Ovary (tissue), 9 donors: Measurements from ENCODE around the gene ARHGAP4. TPM values are rescaled to one million over a fixed set of nuclear protein-coding genes. Genes with fewer than 3 reads are reported as not detected.
A peak's percentile ranks its signal among the peaks of the same experiment; 100 is the strongest.

ENCODE experiments used
- DNase-seq, 5 donors: peaks; one replicate each; pipeline ENCODE4 v3.0.0-alpha.2; 2019 to 2020
- H3K27ac ChIP-seq, 2 donors: fragments of 200-600 bp; one replicate each; pipeline versions ENCODE4 v1.5.1 to v1.8.0; 2019 to 2022
- H3K27me3 ChIP-seq: fragments of 200-600 bp; one replicate; pipeline ENCODE4 v1.8.0; 2022
- H3K36me3 ChIP-seq: fragments of 200-600 bp; sonication (generic); one replicate; pipeline ENCODE4 v1.5.1; 2019
- H3K4me1 ChIP-seq: one replicate; pipeline ENCODE4 v1.8.1; 2013; ENCODE audit warnings: mild to moderate bottlenecking, moderate library complexity; ENCODE audit not compliant: insufficient read depth
- H3K4me3 ChIP-seq: fragments of 200-600 bp; sonication (generic); one replicate; pipeline ENCODE4 v1.5.1; 2017
- H3K9me3 ChIP-seq, 2 donors: fragments of 200-600 bp in 1 of 2; sonication (generic) in 1 of 2; one replicate each; pipeline versions ENCODE4 v1.5.1 to v1.8.1; 2013 to 2019; ENCODE audit warnings: mild to moderate bottlenecking in 1 of 2, moderate library complexity in 1 of 2
- CTCF ChIP-seq, 3 donors: fragments of 450-650 bp in 2 of 3; fragments of 200-600 bp in 1 of 3; IDR thresholded peaks; one replicate each; pipeline versions ENCODE4 v1.5.1 to v1.8.0; 2016 to 2022; ENCODE audit warnings: antibody characterized with exemption in 3 of 3, mild to moderate bottlenecking in 1 of 3
- EP300 ChIP-seq: sonication (generic); formaldehyde crosslinking; IDR thresholded peaks from one replicate; pipeline ENCODE4 v1.6.1; 2017; ENCODE audit warnings: antibody characterized with exemption
- POLR2A ChIP-seq: fragments of 450-650 bp; IDR thresholded peaks from one replicate; pipeline ENCODE4 v1.6.1; 2017; ENCODE audit warnings: antibody characterized with exemption, mild to moderate bottlenecking, moderate library complexity
- WGBS, 3 donors: extraction: QIAGEN DNeasy Blood & Tissue Kit in 1 of 3; methylation state at CpG; one replicate each; pipeline versions ENCODE4 v1.1.5 to v1.1.7; 2013 to 2017; 5-methylcytosine and 5-hydroxymethylcytosine counted together
- intact Hi-C, 4 donors: fragments of 100-400 bp; cut with DNase I; formaldehyde crosslinking; loops; one replicate each; pipeline versions ENCODE4 v1.11.0 to v1.15.1; 2022 to 2023
- polyA plus RNA-seq, 2 donors: library from polyadenylated mRNA; stranded (reverse); fragments of 200-250 nt in 1 of 2; fragments of 350-450 nt in 1 of 2; fragmentation: Illumina TruSeq in 1 of 2; extraction: RNeasy Lipid Tissue Mini Kit (QIAGEN cat#74804) in 1 of 2; gene quantifications; one replicate each; pipeline ENCODE4 v1.2.3, GENCODE V29; 2013 to 2014
- total RNA-seq, 7 donors: library from RNA; depleted of rRNA in 2 of 7; stranded (reverse); fragments of >200 nt in 2 of 7; fragmentation: NEBNext Ultra II Directional in 3 of 7; extraction: Animal tissue kit (Norgen Biotek cat#: 25700) in 3 of 7; gene quantifications; one replicate each; pipeline versions ENCODE4 v1.1.0 to v1.2.4, GENCODE V29; 2016 to 2023
- donor health status: DM: no; HTN: no; CAD: no; lungs with moderate emphysema.
- donor health status: DM: no; HTN: no; CAD: no.
- donor health status: Bipolar disorder and iron deficiency.
- donor health status: DM: yes; HTN: yes; CAD: no.
- donor health status: DM: no; HTN: no; CAD: no.
- donor health status: DM: yes; HTN: yes; CAD: no.

Gene ARHGAP4
- total and polyA plus RNA-seq, 9 donors: 1.2 to 22.3 (median 11.4) TPM

GRCh38 chrX:153935326-153935851, 9.3 kb upstream of the ARHGAP4 start:
- intact Hi-C loops: no loop called here
- H3K9me3 ChIP-seq: no peaks in the 10 kb centered on the region
- peak in 1 of 5 donors; percentile 46 for DNase-seq
- H3K4me3 ChIP-seq: peak overlapping the region; percentile 56
- H3K27ac ChIP-seq: no peak overlapping the region
- H3K4me1 ChIP-seq: peaks cover 7% of the 10 kb centered on the region
- TF ChIP-seq EP300: no peak
- no peak for TF ChIP-seq CTCF (IDR thresholded peaks at IDR 0.05)
- TF ChIP-seq POLR2A: no peak
- WGBS, 3 donors: 22 to 40% (median 39%) methylated on average over 19 to 30 of the region's 32 CpGs
- H3K36me3 ChIP-seq: no peaks in the 10 kb centered on the region
- no peaks in the 10 kb centered on the region for H3K27me3 ChIP-seq

- Histone ChIP-seq H3K27me3 (no peaks in the 10 kb centered on the region), H3K36me3 (no peaks in the 10 kb centered on the region), H3K4me3 (peak within 1 kb of the TSS; percentile 56), H3K9me3 (no peaks in the 10 kb centered on the region), H3K27ac (peak within 1 kb of the TSS in 1 of 2 donors; percentile 38), H3K4me1 (peaks cover 7% of the 10 kb centered on the region)
- WGBS, 3 donors: 6 to 15% methylated on average over 74 to 81 of the region's 87 CpGs; no CpG with 5 or more reads in 1 of the 3 donors
- no peak for TF ChIP-seq EP300
- TF ChIP-seq CTCF (IDR thresholded peaks at IDR 0.05): no peak
- TF ChIP-seq POLR2A: no peak
- DNase-seq: peak; percentile 72 to 86 (median 82)
- intact Hi-C loops: no loop called here
These were observed 8.8 kb upstream of the ARHGAP4 start, which contains the start of gene NAA10 for GRCh38 chrX:153934762-153935325. NAA10 (minus strand) TSS chrX:153935037; CDS start chrX:153934904, 133 bp downstream.

- TF ChIP-seq EP300 (no peak), CTCF (IDR thresholded peaks at IDR 0.05) (no peak), POLR2A (no peak)
- H3K27ac ChIP-seq: peak overlapping the region in 1 of 2 donors; percentile 38
- no peaks in the 10 kb centered on the region for H3K27me3 ChIP-seq
- H3K4me3 ChIP-seq: peak overlapping the region; percentile 56
- intact Hi-C loops: no loop called here
- DNase-seq: no peak
- no peaks in the 10 kb centered on the region for H3K36me3 ChIP-seq
- H3K9me3 ChIP-seq: no peaks in the 10 kb centered on the region
- H3K4me1 ChIP-seq: peaks cover 7% of the 10 kb centered on the region
- 12 to 44% (median 29%) methylated on average over 26 to 33 of the region's 33 CpGs for WGBS, 3 donors
These were observed 8.2 kb upstream of the ARHGAP4 start for GRCh38 chrX:153934148-153934761.

- intact Hi-C loops: no loop called here
These were observed 7.7 kb upstream of the ARHGAP4 start for GRCh38 chrX:153933748-153934147.

More at GRCh38 chrX:153933748-153934147, 7.7 kb upstream of the ARHGAP4 start:
- 56 to 59% (median 57%) methylated on average over 7 of the region's 7 CpGs for WGBS, 3 donors
- no peaks in the 10 kb centered on the region for H3K9me3 ChIP-seq
- no peaks in the 10 kb centered on the region for H3K27me3 ChIP-seq
- TF ChIP-seq EP300 (no peak), CTCF (IDR thresholded peaks at IDR 0.05) (no peak), POLR2A (no peak)
- H3K36me3 ChIP-seq: no peaks in the 10 kb centered on the region
- DNase-seq: no peak
- peak overlapping the region; percentile 56 for H3K4me3 ChIP-seq
- peaks cover 7% of the 10 kb centered on the region for H3K4me1 ChIP-seq
- no peak overlapping the region for H3K27ac ChIP-seq
